ENCODE results near the gene OAF. TPM values are rescaled to one million over a fixed set of nuclear protein-coding genes. Genes with fewer than 3 reads are reported as not detected.
A peak's percentile ranks its signal among the peaks of the same experiment; 100 is the strongest.

Gene OAF
- total RNA-seq, 1 donor from 2014 or later, result 9.0 TPM

GRCh38 chr11:120209746-120210625 lies 846 bp upstream of the OAF start:
- Histone ChIP-seq H3K36me3 (ENCODE audit: control insufficient read depth, insufficient read depth, low read length) (no peaks in the 10 kb centered on the region), H3K27me3 (ENCODE audit: control insufficient read depth, insufficient read depth, low read length) (no peaks in the 10 kb centered on the region), H3K4me3 (ENCODE audit: low read depth, low read length) (peak overlapping the region; percentile 52)
- TF ChIP-seq CTCF (IDR thresholded peaks at IDR 0.05; ENCODE audit: insufficient read depth, low read length, severe bottlenecking), result no peak
- FAIRE-seq, result peak; percentile 36
- no peak for DNase-seq (ENCODE audit: low read depth)

- no peak for TF ChIP-seq CTCF (IDR thresholded peaks at IDR 0.05; ENCODE audit: insufficient read depth, low read length, severe bottlenecking)
- H3K27me3 ChIP-seq (ENCODE audit: control insufficient read depth, insufficient read depth, low read length), result no peaks in the 10 kb centered on the region
- DNase-seq (ENCODE audit: low read depth) (no peak), FAIRE-seq (no peak)
- peaks cover 1% of the 10 kb centered on the region for H3K36me3 ChIP-seq (ENCODE audit: control insufficient read depth, insufficient read depth, low read length)
- peak overlapping the region; percentile 52 for H3K4me3 ChIP-seq (ENCODE audit: low read depth, low read length)
These were observed 858 bp downstream of the OAF start for GRCh38 chr11:120211522-120212258.

GRCh38 chr11:120212259-120212878 lies 1.5 kb downstream of the OAF start:
- no peak for TF ChIP-seq CTCF (IDR thresholded peaks at IDR 0.05; ENCODE audit: insufficient read depth, low read length, severe bottlenecking)
- Histone ChIP-seq H3K36me3 (ENCODE audit: control insufficient read depth, insufficient read depth, low read length) (peaks cover 1% of the 10 kb centered on the region), H3K27me3 (ENCODE audit: control insufficient read depth, insufficient read depth, low read length) (no peaks in the 10 kb centered on the region), H3K4me3 (ENCODE audit: low read depth, low read length) (peak overlapping the region; percentile 52)
- FAIRE-seq (no peak), DNase-seq (ENCODE audit: low read depth) (peak; percentile 51)

- no peak overlapping the region for H3K4me3 ChIP-seq (ENCODE audit: low read depth, low read length)
- FAIRE-seq, result no peak
- DNase-seq (ENCODE audit: low read depth), result no peak
- H3K27me3 ChIP-seq (ENCODE audit: control insufficient read depth, insufficient read depth, low read length), result no peaks in the 10 kb centered on the region
- peaks cover 1% of the 10 kb centered on the region for H3K36me3 ChIP-seq (ENCODE audit: control insufficient read depth, insufficient read depth, low read length)
- no peak for TF ChIP-seq CTCF (IDR thresholded peaks at IDR 0.05; ENCODE audit: insufficient read depth, low read length, severe bottlenecking)
These were observed 2.1 kb downstream of the OAF start for GRCh38 chr11:120212926-120213325.

- TF ChIP-seq CTCF (IDR thresholded peaks at IDR 0.05; ENCODE audit: insufficient read depth, low read length, severe bottlenecking), result no peak
- FAIRE-seq, result no peak
- Histone ChIP-seq H3K27me3 (ENCODE audit: control insufficient read depth, insufficient read depth, low read length) (no peaks in the 10 kb centered on the region), H3K4me3 (ENCODE audit: low read depth, low read length) (no peak overlapping the region), H3K36me3 (ENCODE audit: control insufficient read depth, insufficient read depth, low read length) (peaks cover 1% of the 10 kb centered on the region)
- DNase-seq (ENCODE audit: low read depth), result no peak
These were observed 3.7 kb downstream of the OAF start for GRCh38 chr11:120214581-120214980.
